Activated CD4-positive, alpha-beta T cell treated with anti-CD3 and anti-CD28 coated beads for 1 hour (primary cell): ENCODE results near the gene MAP9.
A peak's percentile ranks its signal among the peaks of the same experiment; 100 is the strongest.
"Not testable (repeated sequence)": the region's sequence is repeated elsewhere in the genome, so short reads cannot be mapped to it uniquely, and the experiment has no call there.

Experiments
- DNase-seq: peaks from one replicate; pipeline ENCODE4 v3.0.0-alpha.2; 2020

The MAP9 gene

DNA sequence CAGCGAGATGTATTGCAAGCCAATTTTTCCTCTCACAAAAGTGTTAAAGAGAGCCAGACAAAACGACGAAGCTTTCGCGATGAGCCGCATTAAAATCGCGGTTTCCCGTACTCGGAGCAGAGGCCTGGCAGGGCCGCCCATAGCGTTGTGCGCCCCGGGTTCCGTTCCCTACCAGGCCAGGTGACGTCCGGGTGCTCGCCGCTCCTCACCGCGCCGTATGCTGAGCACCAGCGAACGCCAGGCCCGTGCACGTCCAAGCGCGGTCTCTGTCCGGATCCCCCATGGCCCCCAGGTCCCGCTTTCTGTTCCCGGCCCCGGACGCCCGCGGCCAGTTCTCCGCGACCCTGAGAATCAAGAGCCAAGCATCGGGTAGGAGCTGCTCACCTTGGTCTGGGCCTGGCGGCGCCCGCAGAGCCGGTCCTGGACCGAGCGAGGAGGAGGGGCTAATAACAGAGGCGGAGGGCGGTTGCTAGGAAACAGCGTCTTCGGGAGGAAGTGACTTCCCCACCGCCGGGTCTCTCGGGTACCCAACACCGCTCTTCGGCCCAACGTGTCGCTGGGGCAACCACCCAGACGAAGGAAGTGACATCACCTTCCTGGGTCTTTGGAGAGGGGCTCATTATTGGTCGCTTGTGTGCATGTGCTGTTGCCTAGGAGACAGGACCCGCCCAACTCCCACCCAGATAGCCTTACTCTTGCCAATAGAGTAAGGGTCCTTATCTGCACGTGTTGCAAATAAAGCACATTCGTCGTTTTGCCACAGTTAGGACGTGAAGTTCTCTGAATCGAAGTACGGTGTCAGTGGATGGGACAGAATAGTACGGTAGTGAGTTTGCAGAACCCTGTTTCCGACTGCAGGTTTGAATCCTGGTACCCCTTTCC lies at the start of gene MAP9:
Gene MAP9 (minus strand): TSS at position 579 of the 882 bp plus-strand sequence. CDS start 1,115 bp downstream, outside the sequence.
- peak; percentile 78 for DNase-seq

DNA sequence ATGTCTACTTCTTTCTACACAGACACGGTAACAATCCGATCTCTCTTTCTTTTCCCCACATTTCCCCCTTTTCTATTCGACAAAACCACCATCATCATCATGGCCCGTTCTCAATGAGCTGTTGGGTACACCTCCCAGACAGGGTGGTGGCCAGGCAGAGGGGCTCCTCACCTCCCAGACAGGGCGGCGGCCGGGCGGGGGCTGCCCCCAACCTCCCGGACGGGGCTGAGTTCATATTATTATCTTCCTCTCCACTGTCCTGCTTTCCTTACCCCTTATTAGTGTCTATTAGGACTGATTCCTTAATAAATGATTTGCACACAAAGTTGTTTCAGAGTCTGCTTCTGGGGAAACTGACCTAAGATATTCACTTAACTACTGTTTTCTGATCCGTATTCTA lies 48.0 kb upstream of the MAP9 start:
- DNase-seq = not testable (repeated sequence)

DNA sequence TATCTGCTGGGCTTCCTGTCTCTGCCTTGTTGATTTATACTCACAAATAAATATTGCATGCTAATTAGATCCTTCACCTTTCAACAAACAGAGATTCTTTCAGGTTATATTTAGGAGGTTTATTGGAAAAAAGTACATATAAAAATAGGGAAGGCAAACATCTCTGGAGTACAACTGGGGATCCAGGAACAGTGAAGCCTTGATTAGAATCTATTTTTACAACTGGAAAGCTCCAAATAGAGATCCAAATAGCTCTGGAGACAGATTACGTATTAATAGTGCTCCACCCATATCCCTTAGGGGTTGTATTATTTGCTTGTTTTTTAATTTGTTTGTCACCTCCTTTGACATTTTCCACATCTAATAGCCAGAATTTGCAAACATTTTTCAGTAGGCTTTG lies 46.9 kb upstream of the MAP9 start:
- no peak for DNase-seq

DNA sequence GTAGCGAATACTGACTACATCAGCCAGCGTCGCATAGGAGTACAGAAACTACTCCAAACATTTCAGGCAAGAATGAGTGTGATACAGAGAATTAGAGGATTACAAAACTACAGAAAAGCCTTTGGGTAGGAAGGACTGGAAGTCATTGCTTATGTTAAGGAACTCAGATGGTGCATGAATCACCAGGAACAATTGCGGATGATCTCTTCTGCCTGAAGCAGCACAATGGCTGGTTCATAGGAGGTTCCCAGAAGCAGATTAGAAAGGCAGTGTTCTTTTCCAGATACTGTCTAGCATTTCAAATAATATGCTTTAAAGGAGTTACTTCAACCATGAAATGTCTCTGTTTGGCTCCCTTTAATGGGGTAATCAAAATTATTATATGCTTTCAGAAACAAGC lies 42.5 kb upstream of the MAP9 start:
- DNase-seq = no peak

DNA sequence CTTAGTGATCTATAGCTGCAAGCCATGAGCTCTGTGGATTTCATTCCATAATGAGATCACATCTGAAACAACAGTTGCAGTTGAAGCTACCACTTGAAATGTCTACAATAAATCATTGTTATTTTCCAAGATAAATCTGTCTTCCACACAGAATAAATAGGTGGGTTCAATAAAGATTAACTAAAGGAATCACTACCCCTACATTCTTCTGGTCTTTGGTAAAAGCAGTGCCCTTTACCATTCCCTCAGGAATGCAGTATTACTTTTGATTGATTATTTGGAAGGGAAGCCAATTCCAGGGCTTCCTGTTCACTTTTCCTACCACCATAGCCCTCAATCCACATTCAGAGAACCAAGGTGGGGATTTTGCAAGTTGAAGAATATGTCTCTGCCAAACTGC lies 38.9 kb upstream of the MAP9 start:
- no peak for DNase-seq

DNA sequence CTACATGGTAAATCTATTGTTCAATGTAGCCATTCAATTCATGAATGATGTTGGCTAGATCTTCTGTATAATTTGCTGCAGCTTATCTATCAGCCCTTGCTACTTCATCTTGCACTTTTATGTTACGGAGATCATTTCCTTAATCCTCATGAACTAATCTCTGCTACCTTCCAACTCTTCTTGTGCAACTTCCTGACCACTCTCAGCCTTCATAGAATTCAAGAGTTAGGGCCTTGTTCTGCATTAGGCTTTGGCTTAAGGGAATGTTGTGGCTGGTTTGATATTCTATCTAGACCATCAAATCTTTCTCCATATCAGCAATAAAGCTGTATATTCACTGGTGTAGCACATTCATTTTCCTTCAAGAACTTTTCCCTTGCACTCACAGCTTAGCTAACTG lies 36.7 kb upstream of the MAP9 start:
- no peak for DNase-seq

DNA sequence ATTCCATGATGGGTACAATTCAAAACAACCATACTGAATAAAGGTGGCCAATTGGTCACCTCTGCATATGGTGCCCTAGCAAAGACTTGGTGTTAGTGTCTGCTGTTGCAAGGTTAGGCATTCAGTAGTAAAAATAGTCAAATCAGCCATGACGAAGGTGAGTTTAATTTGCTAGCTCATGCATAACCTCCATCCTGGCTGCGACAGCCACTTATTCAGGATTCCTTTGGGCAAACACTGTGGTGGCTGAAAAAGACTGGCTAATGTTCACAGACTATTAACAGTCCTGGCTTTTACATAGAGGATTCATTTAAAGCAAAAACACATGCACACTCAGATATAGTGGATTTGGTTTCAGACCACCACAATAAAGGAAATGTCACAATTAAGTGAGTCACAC lies 34.8 kb upstream of the MAP9 start:
- DNase-seq = no peak

DNA sequence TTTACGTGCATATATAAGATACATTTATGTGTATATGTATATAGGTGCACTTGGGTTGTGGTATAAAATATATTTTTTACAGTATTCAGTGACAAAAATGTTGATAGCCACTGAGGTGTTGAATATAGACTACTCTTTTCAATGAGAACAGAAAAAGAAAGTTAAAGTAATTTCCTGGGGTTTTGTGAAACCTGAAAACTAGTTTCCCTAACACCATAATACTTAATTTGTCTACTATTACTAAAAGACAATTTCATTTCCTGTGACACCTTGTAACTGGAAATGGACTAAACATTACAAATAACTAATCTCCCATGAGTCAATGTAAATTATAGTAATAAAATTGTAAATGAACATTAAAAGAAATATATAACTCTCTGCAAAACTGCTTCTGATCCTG lies 32.0 kb upstream of the MAP9 start:
- no peak for DNase-seq

DNA sequence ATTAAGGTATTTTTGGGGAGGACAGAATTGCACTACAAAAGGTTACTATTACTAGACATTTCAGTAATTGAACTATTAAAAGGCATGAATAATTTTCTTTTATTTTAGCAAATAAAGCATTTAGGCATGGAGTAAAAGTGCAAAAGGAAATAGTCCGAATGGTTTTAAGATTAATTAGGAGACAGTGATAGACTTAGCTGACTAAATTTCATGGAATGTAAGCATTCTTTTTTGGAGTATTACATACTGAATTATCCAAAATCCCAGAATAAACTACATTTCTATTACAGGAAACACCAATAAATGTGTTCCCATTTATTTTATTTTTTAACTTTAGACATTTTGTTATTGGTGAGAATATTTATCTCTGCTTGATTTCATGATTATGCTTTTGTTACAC lies 30.7 kb upstream of the MAP9 start:
- no peak for DNase-seq

DNA sequence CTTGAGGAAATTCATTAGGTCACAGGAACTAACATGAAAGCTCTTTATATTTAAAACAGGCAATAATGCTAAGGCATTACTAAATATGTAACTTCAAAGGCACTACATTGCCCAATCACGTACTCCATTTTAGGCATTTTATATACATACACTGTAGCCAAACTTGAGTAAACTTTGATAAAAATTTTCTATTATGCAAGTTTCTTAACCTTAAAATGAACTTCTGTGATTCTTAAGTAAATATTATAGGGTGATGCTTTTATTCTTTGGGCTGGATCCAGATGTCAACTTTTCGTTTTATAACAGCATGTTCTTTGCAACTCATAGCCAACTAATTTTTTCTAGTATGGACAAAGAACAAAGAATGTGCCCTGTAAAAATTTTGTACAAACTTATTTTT lies 28.3 kb upstream of the MAP9 start:
- DNase-seq = no peak

DNA sequence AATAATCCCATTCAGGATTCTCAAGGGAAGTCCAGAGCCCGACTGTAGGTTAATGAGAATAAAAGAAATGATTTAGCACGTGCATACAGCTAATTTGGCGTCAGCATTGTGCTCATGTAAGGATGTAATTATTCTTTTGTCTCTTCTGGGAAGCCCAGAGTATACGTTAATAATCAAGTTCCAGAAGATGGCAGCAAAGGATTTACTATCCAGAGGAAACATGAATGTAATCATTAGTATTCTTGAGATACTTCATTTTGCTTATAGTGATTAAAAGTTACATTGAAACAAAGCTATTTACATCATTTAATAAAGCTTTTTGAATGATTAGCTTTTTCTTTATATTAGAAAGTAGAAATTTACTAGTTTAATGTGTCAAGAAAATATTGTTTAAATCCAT lies 27.1 kb upstream of the MAP9 start:
- no peak for DNase-seq

DNA sequence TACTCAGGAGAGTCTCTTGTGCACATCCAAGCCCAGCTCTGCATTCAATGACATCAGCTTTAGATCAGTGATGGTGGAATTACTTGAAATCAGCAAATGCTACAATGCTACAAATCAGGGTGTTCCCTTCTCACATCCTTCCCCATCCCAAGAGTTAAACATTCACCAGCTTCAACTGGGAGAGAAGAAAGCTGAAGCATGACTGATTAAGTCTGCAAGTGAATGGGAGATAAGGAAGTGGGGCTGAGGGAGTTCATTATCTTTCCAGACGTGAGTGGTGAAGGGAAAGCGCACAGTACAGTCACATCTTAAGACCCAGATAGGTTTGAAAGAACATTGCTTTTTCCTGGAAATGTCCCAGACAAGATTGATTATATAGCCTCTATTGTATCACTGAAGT lies 26.2 kb upstream of the MAP9 start:
- no peak for DNase-seq

DNA sequence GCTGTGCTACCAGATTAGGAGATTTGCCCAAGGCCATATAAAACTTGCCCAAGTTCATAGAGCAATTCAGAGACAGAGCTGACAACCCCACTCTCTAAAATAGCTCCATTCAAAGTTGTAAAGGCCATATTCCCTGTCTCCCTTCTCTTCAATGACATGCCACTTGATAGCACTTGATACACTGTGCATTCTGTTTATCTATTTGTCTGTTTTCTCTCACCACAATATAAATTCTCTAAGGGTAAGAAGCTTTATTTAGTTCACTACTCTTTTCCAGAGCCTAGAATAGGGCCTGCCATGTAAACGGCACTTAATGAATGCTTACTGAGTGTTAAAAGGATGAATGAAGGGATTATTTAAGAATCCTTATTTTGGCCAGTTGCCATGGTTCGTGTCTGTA lies 24.1 kb upstream of the MAP9 start:
- no peak for DNase-seq

DNA sequence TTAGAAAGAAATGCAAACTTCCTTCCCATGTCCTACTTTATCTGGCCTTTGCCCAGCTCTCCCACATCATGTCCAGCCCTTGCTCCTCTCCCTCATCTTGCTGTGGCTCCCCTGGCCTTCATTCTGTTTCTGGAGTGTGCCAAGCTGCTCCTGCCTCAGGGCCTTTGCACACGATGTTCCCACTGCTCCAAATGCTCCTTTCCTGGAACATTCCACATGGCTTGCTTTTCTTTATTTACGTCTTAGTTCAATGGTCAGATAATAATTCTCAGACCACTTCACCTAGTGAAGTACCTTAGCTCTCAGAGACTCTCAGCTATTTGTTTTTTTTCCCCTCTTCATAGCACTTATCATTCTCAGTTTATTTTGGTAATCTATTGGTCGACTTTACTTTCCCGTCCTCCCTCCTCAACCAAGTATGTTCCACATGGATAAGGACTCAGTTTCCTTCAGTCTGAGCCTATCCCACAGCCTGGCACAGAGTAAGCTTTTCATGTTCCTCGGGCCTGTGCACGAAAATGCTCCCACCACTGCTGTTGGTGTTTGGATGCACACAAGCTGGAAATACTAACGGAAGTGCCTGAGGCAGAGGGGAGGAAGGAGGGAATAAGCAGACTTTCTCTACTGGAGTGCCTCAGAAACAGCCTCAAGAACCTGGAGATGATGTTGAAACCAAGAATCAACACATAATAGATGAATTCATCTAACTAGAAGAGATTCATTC lies 23.4 kb upstream of the MAP9 start:
- no peak for DNase-seq

DNA sequence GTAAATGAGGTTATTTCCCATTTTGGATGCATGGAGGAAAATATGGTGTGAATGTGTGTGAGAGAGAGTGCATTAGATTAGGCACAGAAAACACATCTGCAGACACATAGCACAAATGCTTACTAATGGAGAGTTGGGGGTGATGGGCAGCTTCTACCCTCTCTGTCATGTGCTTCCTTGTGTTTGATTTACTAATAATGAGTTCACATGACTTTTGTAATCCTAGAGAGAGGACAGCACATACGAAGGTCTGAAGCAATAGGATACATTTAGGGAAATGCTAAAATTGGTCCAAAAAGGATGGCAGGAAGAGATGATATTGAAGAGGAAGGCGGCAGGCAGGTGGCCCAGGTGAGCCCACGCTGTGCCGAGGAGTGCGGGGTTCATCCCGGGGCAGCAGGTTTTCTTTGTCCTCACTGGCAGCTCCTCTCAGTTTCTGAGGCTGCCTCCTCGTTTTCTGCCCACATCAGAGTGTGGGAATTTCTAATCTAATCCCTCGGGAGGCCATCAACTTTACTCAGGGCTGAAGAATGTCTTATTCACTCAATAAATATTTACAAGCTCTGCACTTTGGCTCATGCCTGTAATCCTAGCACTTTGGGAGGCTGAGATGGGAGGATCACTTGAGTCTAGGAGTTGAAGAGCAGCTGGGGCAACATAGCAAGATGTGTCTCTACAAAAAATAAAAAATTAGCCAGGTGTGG lies 15.9 kb upstream of the MAP9 start:
- no peak for DNase-seq

DNA sequence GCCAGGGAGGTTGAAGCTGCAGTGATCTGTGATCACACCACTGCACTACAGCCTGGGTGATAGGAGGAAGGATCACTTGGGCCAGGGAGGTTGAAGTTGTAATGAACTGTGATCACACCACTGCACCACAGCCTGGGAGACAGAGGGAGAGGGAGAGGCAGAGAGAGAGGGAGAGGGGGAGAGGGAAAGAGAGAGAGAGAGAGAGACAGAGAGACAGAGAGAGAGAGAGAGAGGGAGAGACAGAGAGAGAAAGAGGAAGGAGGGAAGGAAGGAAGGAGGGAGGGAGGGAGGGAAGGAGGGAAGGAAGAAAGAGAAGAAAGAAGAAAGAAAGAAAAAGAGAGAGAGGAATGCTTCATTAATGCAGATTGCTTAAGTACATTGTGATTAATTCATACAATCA lies 15.2 kb upstream of the MAP9 start:
- DNase-seq = no peak

DNA sequence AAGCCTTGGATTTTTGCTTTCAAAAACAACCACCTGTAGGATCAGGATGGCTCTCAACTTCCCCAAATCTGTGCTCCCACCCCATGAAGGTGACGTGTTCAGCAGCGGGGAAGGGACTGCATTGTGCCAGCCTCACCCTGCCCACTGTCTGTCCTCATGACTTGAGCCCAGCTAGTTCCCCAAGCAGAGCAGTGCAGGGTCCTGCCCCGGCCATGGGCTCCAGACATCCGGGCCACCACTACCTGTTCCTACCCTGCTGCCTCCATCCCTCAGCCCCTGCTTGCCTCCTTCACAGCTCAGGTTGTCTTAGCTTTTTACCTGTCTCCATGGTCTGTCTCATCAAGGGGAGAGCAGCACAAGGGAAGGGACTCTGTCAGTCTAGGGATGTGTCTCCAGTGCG lies 11.4 kb upstream of the MAP9 start:
- no peak for DNase-seq

DNA sequence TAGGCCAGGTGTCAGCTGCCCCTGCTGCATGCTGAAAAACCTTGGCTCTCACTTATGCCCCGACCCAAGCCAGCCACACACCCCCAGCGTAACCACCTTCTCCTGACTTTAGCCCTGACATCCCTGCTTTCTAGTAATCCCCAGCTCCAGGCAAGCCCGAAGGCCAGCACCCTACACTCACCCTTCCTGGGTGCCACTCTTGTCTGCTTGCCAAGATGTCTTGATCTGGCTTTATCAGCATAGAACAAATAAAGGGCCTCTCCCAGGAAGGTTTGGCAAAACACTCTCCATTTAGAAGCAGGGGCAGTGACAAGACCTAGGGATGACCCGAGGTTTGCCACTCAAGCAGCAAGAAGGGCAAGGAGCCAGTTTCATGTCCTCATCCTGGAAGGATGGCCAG lies 6.8 kb upstream of the MAP9 start:
- no peak for DNase-seq

DNA sequence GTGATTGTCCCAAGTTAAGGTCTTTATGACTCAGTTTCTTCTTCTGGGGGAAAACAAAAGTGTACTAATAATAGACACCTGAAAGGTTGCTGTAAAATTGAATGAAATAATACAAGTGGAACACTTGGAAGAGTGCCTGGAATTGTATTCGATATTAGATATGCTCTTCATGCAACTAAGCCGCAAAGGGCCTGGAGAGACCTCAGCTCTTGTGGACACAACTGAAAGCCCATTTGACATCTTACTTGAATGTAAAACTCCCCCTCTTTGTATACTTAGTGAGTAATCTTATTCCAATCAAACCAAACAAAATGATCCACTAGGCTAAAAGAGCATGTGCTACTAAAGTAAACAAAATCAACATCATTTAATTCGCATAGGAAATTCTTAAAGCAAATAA lies 511 bp upstream of the MAP9 start:
- DNase-seq = no peak

DNA sequence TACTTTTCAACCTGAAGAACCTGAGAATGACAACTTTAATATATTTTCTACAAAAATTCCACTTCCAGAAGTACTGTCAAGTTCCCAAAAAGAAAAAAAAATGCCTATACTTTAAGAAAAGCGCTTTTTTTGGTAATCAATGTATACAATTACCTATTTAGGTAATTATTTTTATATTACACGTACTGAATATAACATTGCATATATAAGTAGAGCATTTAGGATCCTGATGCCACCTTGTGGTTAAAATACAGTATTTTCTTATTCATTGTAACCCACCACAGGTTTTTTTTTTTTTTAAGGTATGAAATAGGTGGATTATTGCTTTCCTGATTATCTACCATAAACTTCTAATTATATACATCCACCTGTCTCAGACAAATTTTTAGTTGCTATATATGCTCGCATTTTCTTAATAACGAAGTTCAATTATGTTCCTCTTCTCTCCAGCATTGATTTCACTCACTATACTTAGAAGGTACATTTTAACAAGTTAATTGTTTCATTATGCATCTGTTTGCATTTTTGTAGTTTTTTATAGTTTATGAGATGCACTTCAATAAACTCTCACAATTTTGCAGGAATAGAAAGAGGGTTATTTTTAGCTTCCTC lies 5.2 kb downstream of the MAP9 start:
- DNase-seq = no peak

DNA sequence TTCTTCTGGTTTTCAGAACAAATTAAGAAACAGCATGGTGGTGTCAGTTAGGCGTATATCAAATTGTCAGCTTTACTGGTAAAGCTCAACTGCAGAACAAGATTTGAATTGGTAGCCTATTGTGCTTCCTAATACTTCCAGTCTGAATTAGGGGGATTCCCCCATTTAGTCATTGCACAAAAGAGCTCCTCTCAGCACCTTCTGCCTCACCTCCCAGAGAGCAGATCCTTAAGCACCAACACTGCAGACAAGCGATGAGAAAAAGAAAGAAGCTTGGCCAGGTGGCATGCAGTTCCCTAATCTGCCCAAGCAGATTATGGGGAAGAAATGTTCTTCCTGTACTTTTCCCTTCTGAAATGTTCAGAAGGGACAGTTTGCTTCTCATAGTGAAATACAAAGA lies 9.2 kb downstream of the MAP9 start:
- DNase-seq = no peak

DNA sequence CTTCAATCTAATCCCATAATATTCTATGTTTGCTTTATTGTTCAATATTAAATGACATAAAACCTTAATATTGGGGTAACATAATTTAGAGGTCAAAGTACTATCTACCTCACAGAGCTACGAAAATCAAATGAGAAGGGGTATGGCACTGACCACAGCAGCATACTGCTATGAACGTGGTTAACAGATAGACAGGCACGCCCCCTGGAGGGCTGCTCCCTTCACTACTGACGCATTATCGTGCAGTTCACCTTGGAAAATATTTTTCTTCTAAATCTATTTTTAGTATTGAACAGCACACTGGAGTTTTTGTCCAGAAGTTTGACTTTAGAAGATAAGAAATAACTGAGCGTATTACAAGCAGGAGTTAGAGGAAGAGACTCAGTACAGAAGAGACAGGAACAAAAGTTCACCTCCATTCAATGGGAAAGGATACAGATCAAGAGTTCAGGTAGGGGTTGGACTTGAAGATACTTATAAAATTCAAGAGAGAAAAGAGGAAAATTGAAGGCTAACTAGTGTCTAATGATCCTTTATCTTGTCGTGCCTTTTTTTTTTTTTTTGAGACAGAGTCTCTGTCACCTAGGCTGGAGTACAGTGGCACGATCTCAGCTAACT lies 22.7 kb downstream of the MAP9 start:
- no peak for DNase-seq

DNA sequence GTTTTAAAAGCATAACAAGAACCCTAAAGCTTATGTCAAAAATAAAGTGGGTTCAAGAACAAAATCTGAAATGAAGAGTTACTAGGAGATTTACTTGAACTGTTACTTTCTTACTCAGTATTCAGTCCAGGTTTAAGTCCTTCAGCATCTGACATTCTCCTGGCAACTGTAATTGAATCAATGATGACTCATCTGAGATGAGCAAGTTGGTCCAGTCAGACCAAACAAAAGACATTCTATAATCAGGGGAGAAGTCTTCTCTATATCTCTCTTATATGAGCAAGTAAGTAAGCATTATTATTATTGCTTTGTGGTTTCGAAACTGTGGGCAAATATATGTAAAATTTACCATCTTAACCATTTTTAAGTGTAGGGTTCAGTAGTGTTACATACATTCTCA lies 34.6 kb downstream of the MAP9 start:
- no peak for DNase-seq
